GM21447 (cell line): ENCODE data around the gene SPATA6.
"Not testable (repeated sequence)": the region's sequence is repeated elsewhere in the genome, so short reads cannot be mapped to it uniquely, and the experiment has no call there.

Experiments
- ATAC-seq: cut with Tn5 transposase; IDR thresholded peaks from one replicate; pipeline ENCODE4 v1.9.1; 2021; ENCODE audit not compliant: unreplicated experiment

The SPATA6 gene

GRCh38 chr1:48471691-48472576, at the start of gene SPATA6:
Gene SPATA6 (minus strand): TSS chr1:48472204. CDS start chr1:48472008, 196 bp downstream.
- ATAC-seq = peak; percentile 98

DNA sequence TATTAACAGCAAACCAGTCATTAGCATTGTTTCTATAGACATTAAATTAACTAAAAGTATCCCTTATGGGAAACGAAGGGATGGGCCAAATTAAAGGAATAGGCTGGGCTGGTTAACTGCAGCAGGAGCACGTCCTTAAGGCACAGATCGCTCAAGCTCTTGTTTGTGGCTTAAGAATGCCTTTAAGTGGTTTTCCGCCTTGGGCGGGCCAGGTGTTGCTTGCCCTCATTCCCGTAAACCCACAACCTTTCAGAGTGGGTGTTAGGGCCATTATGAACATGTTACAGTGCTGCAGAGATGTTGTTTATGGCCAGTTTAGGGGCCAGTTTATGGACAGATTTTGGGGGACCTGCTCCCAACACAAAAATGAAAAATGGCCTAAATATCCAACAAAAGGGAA, 47.9 kb upstream of the SPATA6 start:
- ATAC-seq = not testable (repeated sequence)

DNA sequence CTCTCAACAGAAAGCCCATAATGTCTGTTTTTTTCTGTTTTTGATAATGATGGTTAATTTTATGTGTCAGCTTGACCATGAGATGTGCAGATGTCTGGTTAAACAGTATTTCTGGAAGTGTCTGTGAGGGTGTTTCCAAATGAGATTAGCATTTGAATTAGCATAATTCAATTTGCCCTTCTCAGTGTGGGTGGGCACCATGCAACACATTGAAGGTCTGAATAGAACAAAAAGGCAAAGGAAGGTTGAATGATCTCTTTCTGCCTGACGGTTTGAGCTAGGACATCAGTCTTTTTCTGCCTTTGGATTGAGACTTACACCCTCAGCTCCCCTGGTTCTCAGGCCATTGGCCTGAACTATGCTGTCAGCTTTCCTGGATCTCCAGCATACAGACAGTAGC, 34.9 kb upstream of the SPATA6 start:
- ATAC-seq = no peak

GRCh38 chr1:48500541-48501450, 28.8 kb upstream of the SPATA6 start:
- no peak for ATAC-seq

DNA sequence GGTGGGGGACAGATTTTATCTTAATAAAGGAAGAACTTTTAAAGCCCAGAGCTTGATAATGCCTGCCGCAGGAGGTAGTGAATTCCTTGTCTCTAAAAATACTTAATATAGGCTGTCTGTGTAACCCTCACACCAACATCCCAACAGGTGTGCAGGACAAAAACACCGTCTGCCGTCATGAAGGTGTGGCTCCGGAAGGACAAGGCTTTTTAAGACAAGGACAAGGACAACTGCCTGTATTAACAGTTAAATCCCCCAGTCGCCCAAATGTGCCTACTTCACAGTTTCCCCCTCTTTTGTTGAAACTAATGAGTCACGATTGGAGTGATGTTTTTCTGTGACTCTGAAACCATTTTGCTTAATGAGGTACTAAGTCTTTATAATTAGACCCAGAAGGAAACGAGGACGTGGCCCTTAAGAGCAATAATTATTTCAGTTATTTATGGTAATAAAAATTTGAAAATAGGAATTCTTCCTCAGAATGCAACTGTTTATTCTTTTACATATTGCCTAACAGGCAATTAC, 27.3 kb upstream of the SPATA6 start:
- no peak for ATAC-seq

DNA sequence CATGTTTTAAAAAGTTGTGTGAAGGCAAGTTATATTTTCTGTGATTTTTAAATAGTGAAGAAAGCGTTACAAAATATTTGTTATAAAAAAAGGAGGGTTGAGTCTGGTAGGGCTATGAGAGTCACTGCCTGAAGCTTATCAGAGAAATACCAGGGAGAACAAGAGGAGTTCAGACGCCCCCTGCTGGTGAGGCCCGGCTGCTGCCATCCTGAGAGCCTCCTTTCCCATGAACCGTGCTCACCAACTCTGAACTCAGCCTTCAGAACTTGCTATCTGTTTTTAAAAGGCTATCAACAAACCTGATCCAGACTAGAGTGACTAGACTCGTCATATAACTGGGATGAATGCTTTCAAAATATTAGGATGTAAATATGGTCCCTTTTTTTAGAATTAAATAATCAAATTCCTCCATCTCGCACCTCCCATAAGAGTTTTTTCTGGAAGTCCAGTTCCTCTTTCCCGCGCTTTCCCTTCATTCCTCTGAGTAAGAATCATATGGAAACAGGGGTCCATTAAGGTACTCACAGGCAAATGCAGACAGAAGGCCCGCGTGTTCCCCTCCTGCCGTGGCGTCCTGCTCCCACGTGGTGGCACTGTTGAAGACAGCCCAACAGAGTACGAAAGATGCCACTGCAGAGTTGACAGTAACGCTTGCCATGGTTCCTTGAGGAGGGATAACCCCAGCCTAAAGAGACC, 26.2 kb upstream of the SPATA6 start:
- peak; percentile 83 for ATAC-seq

DNA sequence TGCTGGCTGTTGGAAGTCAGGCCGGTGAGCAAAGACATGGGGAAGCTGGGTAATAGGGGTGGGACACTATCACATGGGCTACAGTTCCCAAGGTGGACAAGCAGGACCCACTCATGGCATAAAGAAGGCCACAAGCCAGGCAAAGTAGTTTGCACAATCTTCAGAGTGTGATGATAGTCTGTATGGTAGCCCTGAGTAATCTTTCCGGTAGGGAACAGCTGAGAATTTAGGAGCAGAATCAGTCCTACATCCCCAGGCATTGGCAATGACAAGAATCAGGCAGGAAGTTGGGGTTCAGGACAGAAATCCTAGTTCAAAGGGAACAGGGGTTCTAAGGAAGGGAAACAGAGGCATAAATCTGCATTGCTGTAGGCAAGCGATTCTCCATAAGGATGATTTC, 23.9 kb upstream of the SPATA6 start:
- no peak for ATAC-seq

DNA sequence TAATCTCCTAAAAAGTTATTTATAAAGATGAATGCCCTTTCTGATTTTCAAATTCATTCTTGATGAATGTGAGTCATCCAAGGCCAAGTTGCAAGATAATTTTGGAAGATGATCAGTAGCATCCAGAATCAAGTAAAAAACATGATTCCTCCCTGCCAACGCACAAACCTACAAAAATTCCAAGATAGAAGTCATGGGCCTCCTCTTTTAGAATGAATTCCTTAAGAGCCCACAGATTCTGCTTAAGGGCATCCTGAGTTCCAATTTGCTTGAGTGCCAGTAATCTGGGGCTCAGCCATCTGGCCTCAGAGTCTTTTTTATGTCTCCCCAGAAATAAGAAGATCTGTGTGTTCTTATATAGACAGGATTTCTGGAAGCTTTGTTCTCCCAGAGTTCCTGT, 23.2 kb upstream of the SPATA6 start:
- ATAC-seq = no peak

DNA sequence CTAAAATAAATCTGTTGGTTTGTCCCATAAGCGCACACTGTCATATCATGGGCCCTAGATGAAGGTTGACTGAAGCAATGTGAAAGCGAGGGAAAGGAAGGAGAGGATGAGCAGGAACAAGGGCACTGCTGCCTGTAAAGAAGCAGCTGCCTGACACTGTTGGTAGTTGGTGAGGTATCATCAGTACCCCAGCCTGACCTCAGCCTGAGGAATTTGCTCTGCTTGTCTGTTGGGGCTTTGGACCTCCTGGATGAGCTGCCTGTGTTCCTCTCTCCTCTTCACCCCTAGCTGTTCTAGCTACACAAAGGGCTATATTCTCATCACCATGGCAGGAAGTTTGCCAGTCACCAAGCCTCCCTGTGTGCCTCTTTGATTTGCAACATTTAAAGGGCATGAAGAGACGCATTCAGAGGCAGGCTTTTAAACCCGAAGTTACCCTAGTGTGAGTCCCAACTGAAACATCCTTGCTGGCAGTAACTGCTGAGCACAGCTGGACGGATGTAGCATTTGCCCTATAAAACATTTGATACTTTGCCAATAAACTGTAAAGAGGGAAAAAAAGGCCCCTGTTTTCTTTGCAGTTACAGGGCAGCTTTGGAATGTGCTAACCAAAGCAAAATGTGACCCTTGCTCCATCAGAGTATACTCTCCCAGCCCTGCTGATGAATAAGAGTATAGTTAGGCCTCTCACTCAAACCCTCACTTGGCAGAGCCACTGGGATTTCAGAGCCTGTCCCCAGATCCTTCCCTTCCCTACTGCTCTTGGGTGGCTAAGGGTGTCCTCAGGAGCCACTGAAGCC, 22.2 kb upstream of the SPATA6 start:
- no peak for ATAC-seq

GRCh38 chr1:48493041-48493440, 21.0 kb upstream of the SPATA6 start:
- ATAC-seq = no peak

GRCh38 chr1:48492392-48492791, 20.4 kb upstream of the SPATA6 start:
- ATAC-seq = no peak

- no peak for ATAC-seq
Observed at GRCh38 chr1:48488721-48489120, 16.7 kb upstream of the SPATA6 start.

GRCh38 chr1:48480504-48480903, 8.5 kb upstream of the SPATA6 start:
- ATAC-seq = no peak

GRCh38 chr1:48480023-48480422, 8.0 kb upstream of the SPATA6 start:
- not testable (repeated sequence) for ATAC-seq

GRCh38 chr1:48472638-48473037, 634 bp upstream of the SPATA6 start:
- ATAC-seq = no peak

GRCh38 chr1:48470950-48471690, 884 bp downstream of the SPATA6 start:
- no peak for ATAC-seq

DNA sequence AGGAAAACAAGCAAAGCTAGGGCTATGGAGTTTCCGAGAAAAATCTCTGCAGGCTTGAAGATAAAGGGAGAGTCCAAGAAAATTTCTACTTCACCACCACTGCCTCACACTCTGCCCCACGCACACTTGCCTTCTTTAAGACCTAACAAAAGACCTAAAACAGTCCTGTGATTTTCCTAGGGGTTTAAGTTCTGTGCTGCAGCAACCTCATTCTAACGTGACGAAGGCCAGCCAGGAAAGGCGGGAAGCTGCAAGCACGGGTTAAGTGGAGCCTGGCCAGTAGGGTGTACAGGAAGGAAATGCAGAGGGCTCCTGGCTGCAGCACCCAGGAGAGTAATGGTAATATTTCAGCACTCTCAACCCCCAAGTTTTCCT, 1.5 kb downstream of the SPATA6 start:
- no peak for ATAC-seq

DNA sequence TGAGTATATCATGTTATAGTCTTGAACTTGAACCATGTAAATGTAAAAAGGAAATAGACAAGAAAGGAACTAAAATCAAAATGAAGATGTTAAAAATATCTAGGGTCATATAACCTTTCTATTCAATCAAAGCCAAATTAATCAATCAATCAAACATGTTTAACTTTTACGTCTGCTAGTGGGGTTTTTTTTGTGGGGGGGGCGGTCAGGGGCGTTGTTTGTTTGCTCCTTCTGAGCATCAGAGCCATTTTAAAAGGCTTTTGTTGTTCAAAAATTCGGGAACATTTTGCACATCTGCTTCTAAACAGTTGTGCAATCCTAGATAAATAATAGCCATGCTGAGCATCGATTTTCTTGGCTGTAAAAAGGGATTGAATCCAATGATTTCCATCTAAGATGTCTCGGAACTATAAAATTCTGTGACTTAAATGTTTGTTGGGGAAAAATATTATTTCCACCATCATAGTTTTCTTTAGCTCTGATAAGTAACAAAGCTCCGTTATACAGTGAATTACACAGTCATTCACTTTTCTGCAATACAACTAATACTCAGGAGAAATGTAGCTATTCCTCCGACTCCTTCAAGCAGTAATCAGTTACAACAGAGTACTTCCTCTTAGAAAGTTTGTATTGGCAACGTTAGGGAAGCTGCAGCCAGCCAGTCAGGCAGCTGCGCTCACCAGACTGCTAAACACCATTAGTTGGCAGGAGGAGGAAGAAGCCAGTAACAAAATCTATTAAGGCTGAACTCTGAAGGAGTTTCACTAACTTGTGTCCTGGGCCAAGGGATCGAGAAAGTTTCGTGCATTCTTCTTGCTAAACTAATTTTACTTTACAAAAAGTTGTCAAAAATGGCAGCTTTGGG, 2.2 kb downstream of the SPATA6 start:
- ATAC-seq = no peak

- no peak for ATAC-seq
Observed at GRCh38 chr1:48466594-48466993, 5.4 kb downstream of the SPATA6 start.
